HEK293 (cell line): ENCODE results near the gene TBCE.

Experiments used
- CTCF ChIA-PET: fragments of 350-600 bp; formaldehyde crosslinking; extraction: SDS; loops from one replicate; lab custom pipeline; 2021; ENCODE audit warnings: antibody characterized with exemption; lab: Yijun Ruan, JAX
- POLR2A ChIA-PET: fragments of 300-600 bp; formaldehyde crosslinking; extraction: SDS; loops from one replicate; lab custom pipeline; 2020; ENCODE audit warnings: antibody characterized with exemption, inconsistent platforms; lab: Yijun Ruan, JAX
- H3K27ac ChIP-seq: fragments of 200-500 bp; sonication (Bioruptor generic); 2 replicates; pipeline ENCODE4 v1.5.1; 2014; ENCODE audit warnings: low read depth, low read length, control low read depth, inconsistent platforms; ENCODE audit errors: extremely low read depth
- H3K36me3 ChIP-seq, 2 experiments: fragments of 200-500 bp in 1 of 2; sonication (Bioruptor generic) in 1 of 2; 1 replicate in 1 of 2; 2 replicates in 1 of 2; pipeline ENCODE4 v1.5.1; 2014 to 2017; ENCODE audit warnings: inconsistent platforms in 2 of 2, low read length in 2 of 2; ENCODE audit not compliant: control insufficient read depth in 2 of 2, insufficient read depth in 1 of 2
- H3K4me1 ChIP-seq: fragments of 200-500 bp; sonication (Bioruptor generic); 2 replicates; pipeline ENCODE4 v1.5.1; 2014; ENCODE audit warnings: mild to moderate bottlenecking, low read length, inconsistent platforms; ENCODE audit not compliant: control insufficient read depth, insufficient read depth
- H3K4me3 ChIP-seq: 2 replicates; pipeline ENCODE4 v1.5.1; 2011; ENCODE audit warnings: low read depth, mild to moderate bottlenecking, control low read depth, low read length, moderate library complexity
- H3K9me3 ChIP-seq: fragments of 200-500 bp; sonication (Bioruptor generic); 2 replicates; pipeline ENCODE4 v1.5.1; 2014; ENCODE audit warnings: low read depth, low read length, inconsistent platforms; ENCODE audit not compliant: control insufficient read depth, insufficient read depth
- EGR2 ChIP-seq: fragments of 450-650 bp; formaldehyde crosslinking; IDR thresholded peaks from 2 replicates; pipeline ENCODE4 v1.5.1; 2016; ENCODE audit warnings: low read depth, missing biosample characterization, missing genetic modification characterization
- GLI4 ChIP-seq: fragments of 450-650 bp; formaldehyde crosslinking; IDR thresholded peaks from 2 replicates; pipeline ENCODE4 v1.5.1; 2016; ENCODE audit warnings: missing biosample characterization, missing genetic modification characterization
- SCRT1 ChIP-seq: fragments of 450-650 bp; formaldehyde crosslinking; IDR thresholded peaks from 2 replicates; pipeline ENCODE4 v1.5.1; 2016; ENCODE audit warnings: missing biosample characterization, missing genetic modification characterization, borderline replicate concordance
- YY2 ChIP-seq: fragments of 450-650 bp; formaldehyde crosslinking; IDR thresholded peaks from 2 replicates; pipeline ENCODE4 v1.5.1; 2016; ENCODE audit warnings: missing biosample characterization, missing genetic modification characterization
- ZBTB1 ChIP-seq: fragments of 450-650 bp; formaldehyde crosslinking; IDR thresholded peaks from 2 replicates; pipeline ENCODE4 v1.5.1; 2016; ENCODE audit warnings: missing biosample characterization, missing genetic modification characterization
- ZBTB20 ChIP-seq: fragments of 450-650 bp; formaldehyde crosslinking; IDR thresholded peaks from 2 replicates; pipeline ENCODE4 v1.5.1; 2016; ENCODE audit warnings: missing biosample characterization, missing genetic modification characterization
- ZBTB8A ChIP-seq: fragments of 450-650 bp; formaldehyde crosslinking; IDR thresholded peaks from 2 replicates; pipeline ENCODE4 v1.5.1; 2016; ENCODE audit warnings: missing biosample characterization, missing genetic modification characterization
- ZEB2 ChIP-seq: fragments of 450-650 bp; formaldehyde crosslinking; IDR thresholded peaks from 2 replicates; pipeline ENCODE4 v1.5.1; 2016; ENCODE audit warnings: missing biosample characterization, missing genetic modification characterization
- ZFHX2 ChIP-seq: fragments of 450-650 bp; formaldehyde crosslinking; conservative IDR thresholded peaks from 2 replicates; pipeline ENCODE4 v1.5.1; 2016; ENCODE audit warnings: missing biosample characterization, missing genetic modification characterization
- ZFP3 ChIP-seq: fragments of 450-650 bp; formaldehyde crosslinking; IDR thresholded peaks from 2 replicates; pipeline ENCODE4 v1.5.1; 2016; ENCODE audit warnings: low read depth, missing biosample characterization, missing genetic modification characterization
- ZFP69B ChIP-seq: fragments of 450-650 bp; formaldehyde crosslinking; IDR thresholded peaks from 2 replicates; pipeline ENCODE4 v1.5.1; 2016; ENCODE audit warnings: missing biosample characterization, missing genetic modification characterization
- ZNF133 ChIP-seq: fragments of 450-650 bp; formaldehyde crosslinking; IDR thresholded peaks from 2 replicates; pipeline ENCODE4 v1.5.1; 2016; ENCODE audit warnings: missing biosample characterization, missing genetic modification characterization
- ZNF2 ChIP-seq: fragments of 450-650 bp; formaldehyde crosslinking; IDR thresholded peaks from 2 replicates; pipeline ENCODE4 v1.5.1; 2016; ENCODE audit warnings: missing biosample characterization, missing genetic modification characterization
- ZNF24 ChIP-seq: fragments of 450-650 bp; formaldehyde crosslinking; IDR thresholded peaks from 2 replicates; pipeline ENCODE4 v1.5.1; 2016; ENCODE audit warnings: missing biosample characterization, missing genetic modification characterization
- ZNF324 ChIP-seq: fragments of 450-650 bp; formaldehyde crosslinking; IDR thresholded peaks from 2 replicates; pipeline ENCODE4 v1.5.1; 2016; ENCODE audit warnings: missing biosample characterization, missing genetic modification characterization
- ZNF366 ChIP-seq: fragments of 450-650 bp; formaldehyde crosslinking; conservative IDR thresholded peaks from 2 replicates; pipeline ENCODE4 v1.5.1; 2016; ENCODE audit warnings: missing biosample characterization, missing genetic modification characterization
- ZNF391 ChIP-seq: fragments of 450-650 bp; formaldehyde crosslinking; IDR thresholded peaks from 2 replicates; pipeline ENCODE4 v1.5.1; 2016; ENCODE audit warnings: low read depth, missing biosample characterization, missing genetic modification characterization, borderline replicate concordance
- ZNF510 ChIP-seq: fragments of 450-650 bp; formaldehyde crosslinking; IDR thresholded peaks from 2 replicates; pipeline ENCODE4 v1.5.1; 2018; ENCODE audit warnings: mild to moderate bottlenecking, missing genetic modification characterization, missing biosample characterization; ENCODE audit not compliant: insufficient replicate concordance
- ZNF518A ChIP-seq: fragments of 450-650 bp; formaldehyde crosslinking; conservative IDR thresholded peaks from 2 replicates; pipeline ENCODE4 v1.5.1; 2016; ENCODE audit warnings: low read depth, missing biosample characterization, missing genetic modification characterization
- ZNF544 ChIP-seq: fragments of 450-650 bp; formaldehyde crosslinking; IDR thresholded peaks from 2 replicates; pipeline ENCODE4 v1.5.0; 2017; ENCODE audit warnings: missing biosample characterization, missing genetic modification characterization
- ZNF558 ChIP-seq: fragments of 450-650 bp; formaldehyde crosslinking; IDR thresholded peaks from 2 replicates; pipeline ENCODE4 v1.5.1; 2016; ENCODE audit warnings: missing biosample characterization, missing genetic modification characterization
- ZNF580 ChIP-seq: fragments of 450-650 bp; formaldehyde crosslinking; IDR thresholded peaks from 2 replicates; pipeline ENCODE4 v1.5.1; 2016; ENCODE audit warnings: missing biosample characterization, missing genetic modification characterization
- ZNF626 ChIP-seq: fragments of 450-650 bp; sonication (Bioruptor Pico); formaldehyde crosslinking; IDR thresholded peaks from 2 replicates; pipeline ENCODE4 v1.5.1; 2018; ENCODE audit warnings: missing biosample characterization, missing genetic modification characterization, inconsistent platforms
- ZNF639 ChIP-seq: fragments of 450-650 bp; formaldehyde crosslinking; IDR thresholded peaks from 2 replicates; pipeline ENCODE4 v1.5.1; 2016; ENCODE audit warnings: missing biosample characterization, missing genetic modification characterization
- ZNF654 ChIP-seq: fragments of 450-650 bp; formaldehyde crosslinking; IDR thresholded peaks from 2 replicates; pipeline ENCODE4 v1.5.1; 2016; ENCODE audit warnings: low read depth, missing biosample characterization, missing genetic modification characterization
- ZNF692 ChIP-seq: fragments of 450-650 bp; formaldehyde crosslinking; IDR thresholded peaks from 2 replicates; pipeline ENCODE4 v1.5.1; 2016; ENCODE audit warnings: missing biosample characterization, missing genetic modification characterization

TBCE gene

GRCh38 chr1:235327559-235328270 lies 39.5 kb upstream of the TBCE start, which contains the start of gene ARID4B (continued):
- no peak for TF ChIP-seq ZNF510 (tag by site-specific recombination)
- peak; percentile 63 for TF ChIP-seq ZFP69B
- peak; percentile 51 for TF ChIP-seq ZBTB20 (tag by site-specific recombination)
- TF ChIP-seq ZEB2 (tag by site-specific recombination) = peak; percentile 91
- TF ChIP-seq, all 188 proteins: peak for 64

GRCh38 chr1:235328271-235329138 lies 38.7 kb upstream of the TBCE start, which contains the start of gene GGPS1:
TSS of gene GGPS1 (plus strand) at chr1:235328570. CDS start at chr1:235335265, 6,695 bp downstream.
- no peaks in the 10 kb centered on the region for H3K9me3 ChIP-seq
- H3K4me1 ChIP-seq = peaks cover 38% of the 10 kb centered on the region
- peaks cover 9 to 10% of the 10 kb centered on the region in 2 experiments for H3K36me3 ChIP-seq
- ChIA-PET POLR2A (interaction anchor here (0.5 to 3.0 kb wide), 30 partner anchors 8 to 643 kb away, joined by 3 to 17 read pairs (median 5); partner anchors contain the start of genes B3GALNT2, RBM34 and TBCE), CTCF (interaction anchor here (0.6 to 4.5 kb wide), 6 partner anchors 68 to 864 kb away, joined by 3 to 42 read pairs (median 4); no protein-coding TSS in a partner anchor)
- H3K27ac ChIP-seq = peak within 1 kb of the TSS; percentile 95
- H3K4me3 ChIP-seq = peak within 1 kb of the TSS; percentile 97
- peak; percentile 96 for TF ChIP-seq ZNF2 (tag by site-specific recombination)
- no peak for TF ChIP-seq SCRT1 (tag by site-specific recombination)
- no peak for TF ChIP-seq ZNF133 (tag by site-specific recombination)
- peak; percentile 88 for TF ChIP-seq ZNF692 (tag by site-specific recombination)
- TF ChIP-seq ZNF518A (tag by site-specific recombination) = peak; percentile 73
- peak; percentile 29; the same call in 1 of the 2 replicates for TF ChIP-seq ZBTB8A (tag by site-specific recombination)
- TF ChIP-seq ZNF391 = peak; percentile 95
- TF ChIP-seq YY2 (tag by site-specific recombination) = peak; percentile 43
- peak; percentile 95 for TF ChIP-seq ZNF324 (tag by site-specific recombination)
- TF ChIP-seq ZNF580 = peak; percentile 95
- TF ChIP-seq ZNF544 (tag by site-specific recombination) = no peak
- TF ChIP-seq GLI4 (tag by site-specific recombination) = peak; percentile 86; the same call in 1 of the 2 replicates
- peak; percentile 99 for TF ChIP-seq ZBTB20 (tag by site-specific recombination)
- peak; percentile 77; the same call in 1 of the 2 replicates for TF ChIP-seq ZNF558 (tag by site-specific recombination)
- TF ChIP-seq ZFHX2 = peak; percentile 94
- TF ChIP-seq ZNF366 (tag by site-specific recombination) = peak; percentile 100
- TF ChIP-seq EGR2 (tag by site-specific recombination) = peak; percentile 94
- peak; percentile 85; the same call in 1 of the 2 replicates for TF ChIP-seq ZNF24 (tag by site-specific recombination)
- TF ChIP-seq ZNF626 (tag by site-specific recombination) = no peak
- no peak for TF ChIP-seq ZNF654
- TF ChIP-seq ZFP3 (tag by site-specific recombination) = no peak
- no peak; the same call in 1 of the 2 replicates for TF ChIP-seq ZBTB1 (tag by site-specific recombination)
- peak; percentile 81 for TF ChIP-seq ZNF639
